ENCODE measurements around the gene PCNA. TPM values are rescaled to one million over a fixed set of nuclear protein-coding genes. Genes with fewer than 3 reads are reported as not detected.

Gene PCNA
- total RNA-seq, 2 donors from 2014 or later: 37.0 to 75.4 TPM

DNA sequence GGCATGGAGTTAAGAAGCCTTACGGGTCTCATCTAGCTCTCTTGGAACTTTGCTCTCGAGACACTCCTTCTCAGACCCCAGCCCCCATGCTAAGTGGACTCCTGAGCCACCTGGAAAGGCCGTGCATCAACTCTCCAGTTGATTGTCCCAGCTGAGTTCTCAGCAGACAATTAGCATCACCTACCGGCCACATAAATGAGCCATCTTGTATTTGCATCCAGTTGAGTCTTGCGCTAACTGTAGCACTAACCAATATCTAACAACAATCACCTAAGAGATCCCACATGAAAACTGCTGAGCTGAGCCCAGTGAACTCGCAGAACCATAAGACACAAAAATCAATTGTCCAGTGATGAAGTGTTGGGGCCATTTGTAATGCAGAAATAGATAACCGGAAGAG lies 49.7 kb downstream of the PCNA start:
- no peak for TF ChIP-seq POLR2A (IDR thresholded peaks at IDR 0.05)
- TF ChIP-seq, protein P1, sequence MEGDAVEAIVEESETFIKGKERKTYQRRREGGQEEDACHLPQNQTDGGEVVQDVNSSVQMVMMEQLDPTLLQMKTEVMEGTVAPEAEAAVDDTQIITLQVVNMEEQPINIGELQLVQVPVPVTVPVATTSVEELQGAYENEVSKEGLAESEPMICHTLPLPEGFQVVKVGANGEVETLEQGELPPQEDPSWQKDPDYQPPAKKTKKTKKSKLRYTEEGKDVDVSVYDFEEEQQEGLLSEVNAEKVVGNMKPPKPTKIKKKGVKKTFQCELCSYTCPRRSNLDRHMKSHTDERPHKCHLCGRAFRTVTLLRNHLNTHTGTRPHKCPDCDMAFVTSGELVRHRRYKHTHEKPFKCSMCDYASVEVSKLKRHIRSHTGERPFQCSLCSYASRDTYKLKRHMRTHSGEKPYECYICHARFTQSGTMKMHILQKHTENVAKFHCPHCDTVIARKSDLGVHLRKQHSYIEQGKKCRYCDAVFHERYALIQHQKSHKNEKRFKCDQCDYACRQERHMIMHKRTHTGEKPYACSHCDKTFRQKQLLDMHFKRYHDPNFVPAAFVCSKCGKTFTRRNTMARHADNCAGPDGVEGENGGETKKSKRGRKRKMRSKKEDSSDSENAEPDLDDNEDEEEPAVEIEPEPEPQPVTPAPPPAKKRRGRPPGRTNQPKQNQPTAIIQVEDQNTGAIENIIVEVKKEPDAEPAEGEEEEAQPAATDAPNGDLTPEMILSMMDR (IDR thresholded peaks at IDR 0.05): no peak
- no peak for TF ChIP-seq POLR2AphosphoS5 (IDR thresholded peaks at IDR 0.05)

DNA sequence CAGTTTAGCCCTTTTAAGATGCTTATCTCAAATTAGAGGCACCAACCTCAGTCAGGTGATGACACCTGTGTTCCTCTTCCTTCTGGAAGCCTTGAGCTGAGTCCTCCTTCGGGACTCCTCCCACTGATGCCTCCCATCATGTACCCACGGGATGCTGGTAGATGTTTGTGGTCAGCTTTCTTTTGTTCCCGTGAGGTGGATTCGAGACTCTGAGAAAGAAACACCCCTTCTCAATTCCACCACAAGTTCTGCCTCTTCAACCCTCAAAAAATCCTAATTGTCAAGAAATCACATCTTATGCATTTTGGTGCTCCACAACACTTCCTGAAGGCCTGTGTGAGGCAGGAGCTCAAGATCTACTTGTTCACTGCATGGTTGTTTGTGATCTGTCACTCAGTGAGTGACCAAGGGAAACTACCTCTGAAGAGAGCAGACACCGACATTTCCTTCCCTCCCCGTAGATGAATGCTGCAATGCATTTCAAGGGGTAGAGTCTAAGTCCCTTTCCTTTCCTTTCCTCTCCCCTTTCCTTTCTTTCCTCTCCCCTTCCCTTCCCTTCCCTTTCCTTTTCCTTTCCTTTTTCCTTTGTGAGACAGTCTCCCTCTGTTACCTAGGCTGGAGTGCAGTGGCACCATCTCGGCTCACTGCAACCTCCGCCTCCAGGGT lies 50.5 kb downstream of the PCNA start:
- no peak for TF ChIP-seq POLR2AphosphoS5 (IDR thresholded peaks at IDR 0.05)
- no peak overlapping the region for H3K27ac ChIP-seq
- intact Hi-C loops (cut with DNase I): no loop called here
- 90% methylated on average over 8 of the region's 8 CpGs for WGBS
- H3K27me3 ChIP-seq (replicated peaks; ENCODE audit: insufficient read depth): no peaks in the 10 kb centered on the region
- H3K4me1 ChIP-seq (replicated peaks): no peaks in the 10 kb centered on the region
- no peaks in the 10 kb centered on the region for H3K36me3 ChIP-seq
- H3K4me3 ChIP-seq: no peak overlapping the region
- no peaks in the 10 kb centered on the region for H3K9me3 ChIP-seq
- no peak for DNase-seq (ENCODE audit: low spot score)

More for the DNA sequence above, 49.7 kb downstream of the PCNA start:
- Histone ChIP-seq H3K36me3 (no peaks in the 10 kb centered on the region), H3K27ac (no peak overlapping the region), H3K4me1 (replicated peaks) (no peaks in the 10 kb centered on the region), H3K27me3 (replicated peaks; ENCODE audit: insufficient read depth) (no peaks in the 10 kb centered on the region), H3K4me3 (no peak overlapping the region), H3K9me3 (no peaks in the 10 kb centered on the region)
- no peak for DNase-seq (ENCODE audit: low spot score)
- intact Hi-C loops (cut with DNase I): no loop called here
- WGBS: 95% methylated on average over 7 of the region's 7 CpGs

DNA sequence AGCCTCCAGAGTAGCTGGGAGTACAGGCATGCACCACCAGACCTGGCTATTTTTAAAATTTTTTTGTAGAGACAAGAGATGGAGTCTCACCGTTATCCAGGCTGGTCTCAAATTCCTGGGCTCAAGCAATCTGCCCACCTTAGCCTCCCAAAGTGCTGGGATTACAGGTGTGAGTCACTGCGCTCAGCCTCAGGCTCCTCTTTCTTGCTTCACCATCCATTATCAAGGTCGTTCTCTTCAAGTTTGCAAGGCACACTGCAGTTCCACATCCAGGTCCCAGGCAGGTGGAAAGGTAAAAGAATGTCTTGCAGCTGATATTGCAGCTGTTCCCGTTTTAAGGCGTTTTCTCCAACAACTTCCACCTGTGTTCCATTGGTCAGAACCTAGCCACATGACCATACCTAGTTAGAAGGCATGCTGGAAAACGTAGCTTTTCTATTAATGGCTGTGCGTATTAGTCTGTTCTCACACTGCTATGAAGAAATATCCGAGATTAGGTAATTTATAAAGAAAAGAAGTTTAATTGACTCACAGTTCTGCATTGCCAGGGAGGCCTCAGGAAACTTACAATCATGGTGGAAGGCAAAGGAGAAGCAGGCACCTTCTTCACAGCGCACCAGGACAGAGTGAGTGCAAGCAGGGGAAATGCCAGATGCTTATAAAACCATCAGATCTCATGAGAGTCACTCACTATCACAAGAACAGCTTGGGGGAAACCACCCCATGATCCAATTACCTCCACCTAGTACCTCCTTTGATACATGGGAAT lies 51.7 kb downstream of the PCNA start:
- Histone ChIP-seq H3K27ac (no peak overlapping the region), H3K9me3 (no peaks in the 10 kb centered on the region), H3K36me3 (no peaks in the 10 kb centered on the region), H3K4me1 (replicated peaks) (no peaks in the 10 kb centered on the region), H3K4me3 (no peak overlapping the region), H3K27me3 (replicated peaks; ENCODE audit: insufficient read depth) (no peaks in the 10 kb centered on the region)
- no peak for DNase-seq (ENCODE audit: low spot score)
- TF ChIP-seq POLR2AphosphoS5 (IDR thresholded peaks at IDR 0.05) (no peak), POLR2A (IDR thresholded peaks at IDR 0.05) (no peak)
- TF ChIP-seq, protein P1 (IDR thresholded peaks at IDR 0.05): no peak
- WGBS: 89% methylated on average over 9 of the region's 9 CpGs
- intact Hi-C loops (cut with DNase I): no loop called here

DNA sequence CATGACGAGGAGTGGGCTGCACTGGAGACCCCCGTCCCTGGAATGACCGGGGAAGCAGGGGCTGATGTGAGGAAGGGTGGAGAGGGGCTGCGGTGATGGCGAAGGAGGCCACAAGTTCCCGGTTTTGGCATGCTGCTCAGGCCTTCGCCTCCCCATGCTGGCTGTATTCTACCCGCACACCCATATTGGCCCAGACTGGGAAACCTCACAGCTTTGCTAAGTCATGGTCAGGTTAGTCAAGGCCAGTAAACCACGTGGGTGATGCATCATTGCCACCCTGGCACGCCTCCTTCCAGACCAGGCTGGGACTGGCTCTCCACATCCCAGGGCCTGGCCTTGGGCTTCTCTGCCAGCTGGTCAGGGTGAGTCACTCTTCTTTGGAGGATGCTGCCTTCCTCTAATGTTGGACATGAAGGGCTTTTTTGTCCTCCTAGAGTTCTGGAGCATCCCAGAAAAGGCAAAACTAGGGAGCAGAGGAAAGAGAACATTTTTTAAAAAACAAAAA lies 53.8 kb downstream of the PCNA start:
- no peak for TF ChIP-seq POLR2AphosphoS5 (IDR thresholded peaks at IDR 0.05)
- no peak for TF ChIP-seq POLR2A (IDR thresholded peaks at IDR 0.05)
- TF ChIP-seq, protein P1 (IDR thresholded peaks at IDR 0.05): no peak
- Histone ChIP-seq H3K27me3 (replicated peaks; ENCODE audit: insufficient read depth) (no peaks in the 10 kb centered on the region), H3K4me3 (no peak overlapping the region), H3K9me3 (no peaks in the 10 kb centered on the region), H3K36me3 (no peaks in the 10 kb centered on the region), H3K4me1 (replicated peaks) (no peaks in the 10 kb centered on the region), H3K27ac (no peak overlapping the region)
- no peak for DNase-seq (ENCODE audit: low spot score)
- 83% methylated on average over 10 of the region's 10 CpGs for WGBS
- intact Hi-C loops (cut with DNase I): no loop called here

DNA sequence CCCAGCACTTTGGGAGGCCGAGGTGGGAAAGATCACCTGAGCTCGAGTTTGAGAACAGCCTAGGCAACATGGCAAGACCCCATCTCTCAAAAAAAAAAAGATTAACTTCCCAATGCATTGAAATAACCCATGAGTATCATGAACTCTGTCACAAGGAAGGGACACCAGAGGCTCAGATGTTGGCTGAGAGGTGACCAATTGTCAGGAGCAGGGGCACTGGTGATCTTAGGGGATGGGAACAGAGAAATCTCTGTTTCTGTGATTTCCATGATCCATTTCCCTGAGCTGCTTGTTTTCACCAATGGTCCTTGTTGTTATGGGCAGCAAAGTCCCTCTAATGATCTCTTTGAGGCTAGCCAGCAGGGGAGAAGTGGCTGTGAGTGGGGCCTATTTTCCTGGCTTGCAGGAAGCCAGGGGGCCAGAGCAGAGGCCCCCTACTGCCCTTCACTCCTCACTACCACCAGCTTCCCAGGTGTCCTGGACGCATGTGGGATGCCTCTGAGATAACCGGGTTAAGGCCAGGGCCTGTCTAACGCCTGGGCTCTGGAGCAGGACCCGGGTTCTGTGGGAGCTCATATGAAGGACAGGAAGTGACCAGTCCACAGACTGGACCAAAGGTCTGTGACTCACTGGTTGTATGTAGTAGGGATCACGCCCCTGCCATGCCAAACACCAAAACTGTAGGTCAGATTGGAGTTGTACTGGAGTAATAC lies 54.4 kb downstream of the PCNA start:
- Histone ChIP-seq H3K9me3 (no peaks in the 10 kb centered on the region), H3K27me3 (replicated peaks; ENCODE audit: insufficient read depth) (no peaks in the 10 kb centered on the region), H3K4me1 (replicated peaks) (no peaks in the 10 kb centered on the region), H3K27ac (no peak overlapping the region), H3K36me3 (no peaks in the 10 kb centered on the region), H3K4me3 (no peak overlapping the region)
- TF ChIP-seq POLR2AphosphoS5 (IDR thresholded peaks at IDR 0.05): no peak
- no peak for TF ChIP-seq POLR2A (IDR thresholded peaks at IDR 0.05)
- TF ChIP-seq, protein P1 (IDR thresholded peaks at IDR 0.05): no peak
- WGBS: 96% methylated on average over 7 of the region's 7 CpGs
- intact Hi-C loops (cut with DNase I): no loop called here
- DNase-seq (ENCODE audit: low spot score): no peak

Data from prostate gland (tissue), 2 donors.